Hepatocyte (in vitro differentiated cells): ENCODE measurements around the gene CCDC69.

ENCODE experiments used
- CTCF ChIP-seq: fragments of 200-600 bp; sonication (generic); IDR thresholded peaks from 2 replicates; pipeline ENCODE4 v1.5.1; 2016; ENCODE audit warnings: antibody characterized with exemption, mild to moderate bottlenecking; ENCODE audit not compliant: poor library complexity
- EZH2 ChIP-seq: fragments of 200-600 bp; sonication (generic); IDR thresholded peaks from 2 replicates; pipeline ENCODE4 v1.6.1; 2016; ENCODE audit warnings: antibody characterized with exemption, mild to moderate bottlenecking, borderline replicate concordance
- EZH2phosphoT487 ChIP-seq: fragments of 200-600 bp; sonication (generic); IDR thresholded peaks from one replicate; pipeline ENCODE4 v1.6.1; 2018; ENCODE audit warnings: antibody characterized with exemption, mild to moderate bottlenecking, low read depth, moderate library complexity; ENCODE audit not compliant: unreplicated experiment, severe bottlenecking

- TF ChIP-seq CTCF (no peak), EZH2 (no peak), EZH2phosphoT487 (no peak)
These were observed 45.0 kb downstream of the CCDC69 start for GRCh38 chr5:151178777-151179488.
